ENCODE measurements around the gene SOHLH1. TPM values are rescaled to one million over a fixed set of nuclear protein-coding genes. Genes with fewer than 3 reads are reported as not detected.

The SOHLH1 gene
- total RNA-seq, 2 experiments from 2014 or later: not detected

- Histone ChIP-seq H2AFZ (ENCODE audit: low read length) (no peak overlapping the region), H3K9me3 (ENCODE audit: low read length) (no peaks in the 10 kb centered on the region), H3K27ac (ENCODE audit: low read depth, low read length, poor library complexity, severe bottlenecking) (no peak overlapping the region), H3K79me2 (ENCODE audit: insufficient read depth, low read depth, low read length) (no peaks in the 10 kb centered on the region), H3K9me2 (ENCODE audit: insufficient read depth, low read length) (no peaks in the 10 kb centered on the region), H3K4me1 (ENCODE audit: insufficient read depth, low read length, poor library complexity, severe bottlenecking) (no peaks in the 10 kb centered on the region), H3K36me3 (ENCODE audit: insufficient read depth, low read length) (no peaks in the 10 kb centered on the region), H3K4me3 (ENCODE audit: low read depth, low read length, poor library complexity, severe bottlenecking) (no peak overlapping the region), H4K20me1 (ENCODE audit: insufficient read depth, low read length) (no peaks in the 10 kb centered on the region), H3K4me2 (ENCODE audit: low read length) (no peak overlapping the region)
- CTCF ChIA-PET (ENCODE audit: unreplicated experiment): no interaction called here
- POLR2A ChIA-PET: no interaction called here
- no TSS peak for BruUV-seq (replicated peaks)
- TF ChIP-seq CTCF (conservative IDR thresholded peaks at IDR 0.05; ENCODE audit: low read length) (no peak), EZH2phosphoT487 (IDR thresholded peaks at IDR 0.05; ENCODE audit: borderline replicate concordance, low read depth, low read length) (no peak)
- DNase-seq (ENCODE audit: low spot score): no peak
- intact Hi-C loops (cut with micrococcal nuclease; ENCODE audit: unreplicated experiment): no loop called here
Observed at GRCh38 chr9:135746565-135746964, 47.3 kb upstream of the SOHLH1 start.

GRCh38 chr9:135745686-135746324, 46.5 kb upstream of the SOHLH1 start:
- intact Hi-C loops (cut with micrococcal nuclease; ENCODE audit: unreplicated experiment): no loop called here
- Histone ChIP-seq H3K27ac (ENCODE audit: low read depth, low read length, poor library complexity, severe bottlenecking) (no peak overlapping the region), H3K79me2 (ENCODE audit: insufficient read depth, low read depth, low read length) (no peaks in the 10 kb centered on the region), H3K36me3 (ENCODE audit: insufficient read depth, low read length) (no peaks in the 10 kb centered on the region), H3K9me2 (ENCODE audit: insufficient read depth, low read length) (no peaks in the 10 kb centered on the region), H3K4me1 (ENCODE audit: insufficient read depth, low read length, poor library complexity, severe bottlenecking) (no peaks in the 10 kb centered on the region), H3K9me3 (ENCODE audit: low read length) (no peaks in the 10 kb centered on the region), H4K20me1 (ENCODE audit: insufficient read depth, low read length) (no peaks in the 10 kb centered on the region), H2AFZ (ENCODE audit: low read length) (no peak overlapping the region), H3K4me3 (ENCODE audit: low read depth, low read length, poor library complexity, severe bottlenecking) (no peak overlapping the region), H3K4me2 (ENCODE audit: low read length) (no peak overlapping the region)
- POLR2A ChIA-PET: no interaction called here
- no peak for TF ChIP-seq EZH2phosphoT487 (IDR thresholded peaks at IDR 0.05; ENCODE audit: borderline replicate concordance, low read depth, low read length)
- TF ChIP-seq CTCF (conservative IDR thresholded peaks at IDR 0.05; ENCODE audit: low read length): no peak
- DNase-seq (ENCODE audit: low spot score): no peak
- CTCF ChIA-PET (ENCODE audit: unreplicated experiment): no interaction called here
- no TSS peak for BruUV-seq (replicated peaks)

- intact Hi-C loops (cut with micrococcal nuclease; ENCODE audit: unreplicated experiment): no loop called here
- no TSS peak for BruUV-seq (replicated peaks)
- TF ChIP-seq CTCF (conservative IDR thresholded peaks at IDR 0.05; ENCODE audit: low read length) (no peak), EZH2phosphoT487 (IDR thresholded peaks at IDR 0.05; ENCODE audit: borderline replicate concordance, low read depth, low read length) (no peak)
- no peaks in the 10 kb centered on the region for H3K9me2 ChIP-seq (ENCODE audit: insufficient read depth, low read length)
- POLR2A ChIA-PET: no interaction called here
- no peak overlapping the region for H3K27ac ChIP-seq (ENCODE audit: low read depth, low read length, poor library complexity, severe bottlenecking)
- H2AFZ ChIP-seq (ENCODE audit: low read length): no peak overlapping the region
- no peaks in the 10 kb centered on the region for H4K20me1 ChIP-seq (ENCODE audit: insufficient read depth, low read length)
- no peaks in the 10 kb centered on the region for H3K9me3 ChIP-seq (ENCODE audit: low read length)
- no peaks in the 10 kb centered on the region for H3K36me3 ChIP-seq (ENCODE audit: insufficient read depth, low read length)
- no peaks in the 10 kb centered on the region for H3K4me1 ChIP-seq (ENCODE audit: insufficient read depth, low read length, poor library complexity, severe bottlenecking)
- H3K4me3 ChIP-seq (ENCODE audit: low read depth, low read length, poor library complexity, severe bottlenecking): no peak overlapping the region
- H3K79me2 ChIP-seq (ENCODE audit: insufficient read depth, low read depth, low read length): no peaks in the 10 kb centered on the region
- no peak for DNase-seq (ENCODE audit: low spot score)
- H3K4me2 ChIP-seq (ENCODE audit: low read length): no peak overlapping the region
- CTCF ChIA-PET (ENCODE audit: unreplicated experiment): no interaction called here
Observed at GRCh38 chr9:135745189-135745588, 45.9 kb upstream of the SOHLH1 start.
